GM12801 (cell line): ENCODE data around the gene WFDC11.

ENCODE experiments used
- TF ChIP-seq, protein P1 (sequence below): IDR thresholded peaks from one replicate; pipeline ENCODE4 v1.5.1; 2011; ENCODE audit warnings: control low read depth; ENCODE audit not compliant: insufficient read length; ENCODE audit errors: extremely low read depth

WFDC11 gene

GRCh38 chr20:45672765-45673164 is 2.7 kb upstream of the WFDC11 start:
- TF ChIP-seq, protein P1, sequence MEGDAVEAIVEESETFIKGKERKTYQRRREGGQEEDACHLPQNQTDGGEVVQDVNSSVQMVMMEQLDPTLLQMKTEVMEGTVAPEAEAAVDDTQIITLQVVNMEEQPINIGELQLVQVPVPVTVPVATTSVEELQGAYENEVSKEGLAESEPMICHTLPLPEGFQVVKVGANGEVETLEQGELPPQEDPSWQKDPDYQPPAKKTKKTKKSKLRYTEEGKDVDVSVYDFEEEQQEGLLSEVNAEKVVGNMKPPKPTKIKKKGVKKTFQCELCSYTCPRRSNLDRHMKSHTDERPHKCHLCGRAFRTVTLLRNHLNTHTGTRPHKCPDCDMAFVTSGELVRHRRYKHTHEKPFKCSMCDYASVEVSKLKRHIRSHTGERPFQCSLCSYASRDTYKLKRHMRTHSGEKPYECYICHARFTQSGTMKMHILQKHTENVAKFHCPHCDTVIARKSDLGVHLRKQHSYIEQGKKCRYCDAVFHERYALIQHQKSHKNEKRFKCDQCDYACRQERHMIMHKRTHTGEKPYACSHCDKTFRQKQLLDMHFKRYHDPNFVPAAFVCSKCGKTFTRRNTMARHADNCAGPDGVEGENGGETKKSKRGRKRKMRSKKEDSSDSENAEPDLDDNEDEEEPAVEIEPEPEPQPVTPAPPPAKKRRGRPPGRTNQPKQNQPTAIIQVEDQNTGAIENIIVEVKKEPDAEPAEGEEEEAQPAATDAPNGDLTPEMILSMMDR = no peak

DNA sequence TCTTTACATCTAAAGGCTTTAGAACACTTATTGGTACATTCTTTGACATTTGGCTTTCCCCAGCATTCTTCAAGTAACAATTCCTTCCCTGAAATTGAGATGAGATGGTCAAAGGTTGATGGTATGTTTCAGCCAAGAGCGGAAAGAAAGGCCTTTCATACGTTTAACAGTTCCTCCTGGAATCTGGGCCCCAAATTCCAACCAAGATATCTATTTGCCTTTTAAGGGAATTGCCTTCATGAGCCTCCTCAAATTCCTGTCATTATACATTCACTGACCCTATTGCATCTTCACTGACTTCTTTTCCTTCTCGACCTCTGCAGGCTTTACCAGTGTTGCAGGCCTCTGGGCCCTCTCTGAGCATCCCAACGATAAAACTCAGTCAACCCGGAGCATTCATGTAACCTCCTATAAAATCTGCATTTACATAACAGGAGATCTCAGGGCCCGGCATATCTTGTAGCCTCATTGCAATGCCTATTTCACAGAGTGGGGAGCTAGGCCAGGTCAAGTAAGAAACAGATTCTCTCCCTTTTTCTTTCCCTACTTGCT is 20.7 kb downstream of the WFDC11 start:
- TF ChIP-seq, protein P1 = no peak

GRCh38 chr20:45647441-45648050 is 22.5 kb downstream of the WFDC11 start:
- TF ChIP-seq, protein P1 = no peak

DNA sequence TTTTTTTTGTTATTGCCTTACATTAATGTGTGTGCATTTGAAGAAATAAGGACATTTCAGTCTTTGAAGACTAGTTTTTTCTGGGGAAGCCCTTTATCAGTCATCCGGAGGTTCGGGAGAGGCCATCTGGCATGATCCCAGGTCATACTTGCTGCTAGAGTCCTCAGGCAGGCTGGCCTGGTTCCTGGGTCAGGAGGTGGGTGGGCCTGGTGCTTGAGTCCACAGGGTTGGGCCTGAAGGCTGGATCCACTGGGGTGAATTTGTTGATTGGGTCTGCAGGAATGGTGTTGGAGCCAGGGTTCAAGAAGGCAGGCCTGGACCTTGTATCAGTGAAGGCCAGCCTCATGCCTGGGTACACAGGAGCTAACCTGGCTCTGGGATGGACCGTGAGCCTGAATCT is 23.2 kb downstream of the WFDC11 start:
- TF ChIP-seq, protein P1 = no peak

- TF ChIP-seq, protein P1 = no peak
These were observed 30.4 kb downstream of the WFDC11 start for GRCh38 chr20:45639687-45640086.

GRCh38 chr20:45636513-45636912 is 33.5 kb downstream of the WFDC11 start:
- TF ChIP-seq, protein P1 = no peak

DNA sequence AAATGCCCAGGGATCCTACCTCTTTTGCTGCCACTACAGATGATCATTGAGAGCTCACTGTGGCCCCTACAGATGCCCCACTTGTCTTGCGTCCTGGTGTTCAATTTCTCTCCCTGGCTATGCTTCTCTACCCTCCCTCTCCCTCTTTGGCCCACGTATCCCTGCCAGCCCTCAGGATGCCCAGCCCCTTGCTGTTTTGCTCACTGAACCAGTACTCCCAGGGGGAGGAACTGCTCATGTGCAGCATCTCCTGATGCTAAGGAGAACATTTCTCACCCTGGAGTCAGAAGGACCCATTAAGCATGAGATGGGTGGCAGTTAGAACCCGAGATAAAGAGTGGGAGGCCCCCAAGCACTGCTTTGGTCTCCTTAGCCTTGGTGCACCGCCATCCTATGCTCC is 38.9 kb downstream of the WFDC11 start, which contains the start of gene WFDC9:
WFDC9 (minus strand) TSS at position 101 of the 400 bp plus-strand sequence. CDS start 21,103 bp downstream, outside the sequence.
- TF ChIP-seq, protein P1 = no peak
